ENCODE data around the gene MDGA2.

The MDGA2 gene

GRCh38 chr14:47526591-47527244, 148.7 kb downstream of the MDGA2 start:
- Histone ChIP-seq H2AK5ac (ENCODE audit: low read depth, low read length) (no peak overlapping the region), H2BK12ac (ENCODE audit: low read length) (no peak overlapping the region), H2AFZ (ENCODE audit: low read length) (peak overlapping the region; percentile 17), H2BK5ac (ENCODE audit: low read length) (no peak overlapping the region), H4K91ac (ENCODE audit: low read depth, low read length, poor library complexity) (no peak overlapping the region), H3K4me2 (ENCODE audit: insufficient read depth, low read length, poor library complexity, severe bottlenecking) (no peak overlapping the region), H2BK15ac (ENCODE audit: low read length) (no peak overlapping the region), H3K23ac (ENCODE audit: low read depth, low read length, poor library complexity) (no peak overlapping the region), H3K18ac (ENCODE audit: low read length) (no peak overlapping the region), H3K9me3 (replicated peaks in 1 of 2; ENCODE audit: control insufficient read depth in 2 of 2, insufficient read depth in 1 of 2, low read depth in 1 of 2, low read length in 2 of 2) (peaks cover 2 to 4% of the 10 kb centered on the region in 2 donors), H3K36me3 (replicated peaks in 1 of 2; ENCODE audit: control insufficient read depth in 2 of 2, insufficient read depth in 2 of 2, low read length in 2 of 2) (no peaks in the 10 kb centered on the region), H3K14ac (ENCODE audit: low read length) (no peak overlapping the region), H4K8ac (ENCODE audit: low read depth, low read length) (no peak overlapping the region), H3K4ac (ENCODE audit: low read length) (no peak overlapping the region), H3K9ac (ENCODE audit: low read depth, low read length, poor library complexity) (no peak overlapping the region), H3K27me3 (ENCODE audit: control insufficient read depth in 3 of 3, insufficient read depth in 3 of 3, low read depth in 1 of 3, low read length in 3 of 3) (no peaks in the 10 kb centered on the region), H3K27ac (replicated peaks; ENCODE audit: low read length) (no peak overlapping the region), H3K4me3 (ENCODE audit: low read length in 2 of 2) (no peak overlapping the region), H2BK120ac (ENCODE audit: low read depth, low read length) (no peak overlapping the region), H3K79me1 (ENCODE audit: low read depth, low read length) (no peaks in the 10 kb centered on the region), H3K4me1 (ENCODE audit: control insufficient read depth in 2 of 2, insufficient read depth in 1 of 2, low read depth in 1 of 2, low read length in 2 of 2) (no peaks in the 10 kb centered on the region)
- DNase-seq (ENCODE audit: low spot score): no peak
- WGBS, 2 donors (ENCODE audit: extremely low coverage in 2 of 2, insufficient read length in 2 of 2, insufficient replicate concordance in 1 of 2): no CpG with 5 or more reads among the region's 3 CpGs

- no peaks in the 10 kb centered on the region for H3K27me3 ChIP-seq (ENCODE audit: control insufficient read depth in 3 of 3, insufficient read depth in 3 of 3, low read depth in 1 of 3, low read length in 3 of 3)
- WGBS, 2 donors (ENCODE audit: extremely low coverage in 2 of 2, insufficient read length in 2 of 2, insufficient replicate concordance in 1 of 2): no CpG with 5 or more reads among the region's 4 CpGs
- no peaks in the 10 kb centered on the region for H3K79me1 ChIP-seq (ENCODE audit: low read depth, low read length)
- H2BK120ac ChIP-seq (ENCODE audit: low read depth, low read length): no peak overlapping the region
- H2AK5ac ChIP-seq (ENCODE audit: low read depth, low read length): no peak overlapping the region
- no peak overlapping the region for H3K4ac ChIP-seq (ENCODE audit: low read length)
- no peaks in the 10 kb centered on the region for H3K36me3 ChIP-seq (replicated peaks in 1 of 2; ENCODE audit: control insufficient read depth in 2 of 2, insufficient read depth in 2 of 2, low read length in 2 of 2)
- no peak overlapping the region for H3K4me3 ChIP-seq (ENCODE audit: low read length in 2 of 2)
- H3K9me3 ChIP-seq (replicated peaks in 1 of 2; ENCODE audit: control insufficient read depth in 2 of 2, insufficient read depth in 1 of 2, low read depth in 1 of 2, low read length in 2 of 2): peaks cover 0 to under 1% of the 10 kb centered on the region in 2 donors
- H3K4me1 ChIP-seq (ENCODE audit: control insufficient read depth in 2 of 2, insufficient read depth in 1 of 2, low read depth in 1 of 2, low read length in 2 of 2): no peaks in the 10 kb centered on the region
- H3K23ac ChIP-seq (ENCODE audit: low read depth, low read length, poor library complexity): no peak overlapping the region
- H3K14ac ChIP-seq (ENCODE audit: low read length): no peak overlapping the region
- H2AFZ ChIP-seq (ENCODE audit: low read length): no peak overlapping the region
- no peak overlapping the region for H2BK12ac ChIP-seq (ENCODE audit: low read length)
- no peak overlapping the region for H2BK5ac ChIP-seq (ENCODE audit: low read length)
- no peak overlapping the region for H3K9ac ChIP-seq (ENCODE audit: low read depth, low read length, poor library complexity)
- no peak for DNase-seq (ENCODE audit: low spot score)
- H2BK15ac ChIP-seq (ENCODE audit: low read length): no peak overlapping the region
- H3K27ac ChIP-seq (replicated peaks; ENCODE audit: low read length): no peak overlapping the region
- no peak overlapping the region for H3K4me2 ChIP-seq (ENCODE audit: insufficient read depth, low read length, poor library complexity, severe bottlenecking)
- no peak overlapping the region for H4K8ac ChIP-seq (ENCODE audit: low read depth, low read length)
- H4K91ac ChIP-seq (ENCODE audit: low read depth, low read length, poor library complexity): no peak overlapping the region
- H3K18ac ChIP-seq (ENCODE audit: low read length): no peak overlapping the region
Observed at GRCh38 chr14:47524524-47524923, 150.9 kb downstream of the MDGA2 start.

GRCh38 chr14:47520382-47520781, 155.0 kb downstream of the MDGA2 start:
- Histone ChIP-seq H4K8ac (ENCODE audit: low read depth, low read length) (no peak overlapping the region), H2BK12ac (ENCODE audit: low read length) (no peak overlapping the region), H3K4me2 (ENCODE audit: insufficient read depth, low read length, poor library complexity, severe bottlenecking) (no peak overlapping the region), H3K9ac (ENCODE audit: low read depth, low read length, poor library complexity) (no peak overlapping the region), H3K18ac (ENCODE audit: low read length) (no peak overlapping the region), H3K23ac (ENCODE audit: low read depth, low read length, poor library complexity) (no peak overlapping the region), H3K36me3 (replicated peaks in 1 of 2; ENCODE audit: control insufficient read depth in 2 of 2, insufficient read depth in 2 of 2, low read length in 2 of 2) (no peaks in the 10 kb centered on the region), H2BK120ac (ENCODE audit: low read depth, low read length) (no peak overlapping the region), H3K27me3 (ENCODE audit: control insufficient read depth in 3 of 3, insufficient read depth in 3 of 3, low read depth in 1 of 3, low read length in 3 of 3) (no peaks in the 10 kb centered on the region), H2BK5ac (ENCODE audit: low read length) (no peak overlapping the region), H2AK5ac (ENCODE audit: low read depth, low read length) (no peak overlapping the region), H3K14ac (ENCODE audit: low read length) (no peak overlapping the region), H3K27ac (replicated peaks; ENCODE audit: low read length) (no peak overlapping the region), H3K9me3 (replicated peaks in 1 of 2; ENCODE audit: control insufficient read depth in 2 of 2, insufficient read depth in 1 of 2, low read depth in 1 of 2, low read length in 2 of 2) (no peaks in the 10 kb centered on the region), H3K4me3 (ENCODE audit: low read length in 2 of 2) (no peak overlapping the region), H2AFZ (ENCODE audit: low read length) (no peak overlapping the region), H3K4ac (ENCODE audit: low read length) (no peak overlapping the region), H3K79me1 (ENCODE audit: low read depth, low read length) (no peaks in the 10 kb centered on the region), H3K4me1 (ENCODE audit: control insufficient read depth in 2 of 2, insufficient read depth in 1 of 2, low read depth in 1 of 2, low read length in 2 of 2) (peaks cover 0 to 3% of the 10 kb centered on the region in 2 donors), H4K91ac (ENCODE audit: low read depth, low read length, poor library complexity) (no peak overlapping the region), H2BK15ac (ENCODE audit: low read length) (no peak overlapping the region)
- DNase-seq (ENCODE audit: low spot score): no peak
- WGBS, 2 donors (ENCODE audit: extremely low coverage in 2 of 2, insufficient read length in 2 of 2, insufficient replicate concordance in 1 of 2): no CpG with 5 or more reads among the region's 3 CpGs

GRCh38 chr14:47511829-47512228, 163.6 kb downstream of the MDGA2 start:
- no peaks in the 10 kb centered on the region for H3K9me3 ChIP-seq (replicated peaks in 1 of 2; ENCODE audit: control insufficient read depth in 2 of 2, insufficient read depth in 1 of 2, low read depth in 1 of 2, low read length in 2 of 2)
- peak overlapping the region; percentile 15 for H2AFZ ChIP-seq (ENCODE audit: low read length)
- no peak overlapping the region for H3K27ac ChIP-seq (replicated peaks; ENCODE audit: low read length)
- no peak overlapping the region for H4K91ac ChIP-seq (ENCODE audit: low read depth, low read length, poor library complexity)
- H3K18ac ChIP-seq (ENCODE audit: low read length): no peak overlapping the region
- H3K4me2 ChIP-seq (ENCODE audit: insufficient read depth, low read length, poor library complexity, severe bottlenecking): no peak overlapping the region
- no peak overlapping the region for H2BK120ac ChIP-seq (ENCODE audit: low read depth, low read length)
- no peak overlapping the region for H2BK12ac ChIP-seq (ENCODE audit: low read length)
- H3K14ac ChIP-seq (ENCODE audit: low read length): no peak overlapping the region
- no peaks in the 10 kb centered on the region for H3K79me1 ChIP-seq (ENCODE audit: low read depth, low read length)
- no peak overlapping the region for H2AK5ac ChIP-seq (ENCODE audit: low read depth, low read length)
- no peak for DNase-seq (ENCODE audit: low spot score)
- H3K4ac ChIP-seq (ENCODE audit: low read length): no peak overlapping the region
- peaks cover 0 to 12% of the 10 kb centered on the region in 2 donors for H3K4me1 ChIP-seq (ENCODE audit: control insufficient read depth in 2 of 2, insufficient read depth in 1 of 2, low read depth in 1 of 2, low read length in 2 of 2)
- no peaks in the 10 kb centered on the region for H3K27me3 ChIP-seq (ENCODE audit: control insufficient read depth in 3 of 3, insufficient read depth in 3 of 3, low read depth in 1 of 3, low read length in 3 of 3)
- H3K9ac ChIP-seq (ENCODE audit: low read depth, low read length, poor library complexity): no peak overlapping the region
- H3K36me3 ChIP-seq (replicated peaks in 1 of 2; ENCODE audit: control insufficient read depth in 2 of 2, insufficient read depth in 2 of 2, low read length in 2 of 2): no peaks in the 10 kb centered on the region
- H4K8ac ChIP-seq (ENCODE audit: low read depth, low read length): no peak overlapping the region
- no peak overlapping the region for H2BK5ac ChIP-seq (ENCODE audit: low read length)
- no peak overlapping the region for H3K23ac ChIP-seq (ENCODE audit: low read depth, low read length, poor library complexity)
- no peak overlapping the region for H2BK15ac ChIP-seq (ENCODE audit: low read length)
- no CpG with 5 or more reads among the region's 2 CpGs for WGBS, 2 donors (ENCODE audit: extremely low coverage in 2 of 2, insufficient read length in 2 of 2, insufficient replicate concordance in 1 of 2)
- no peak overlapping the region for H3K4me3 ChIP-seq (ENCODE audit: low read length in 2 of 2)

Measured in neuronal stem cell (in vitro differentiated cells).